Measurements from ENCODE around the gene PEX11A.

DNA sequence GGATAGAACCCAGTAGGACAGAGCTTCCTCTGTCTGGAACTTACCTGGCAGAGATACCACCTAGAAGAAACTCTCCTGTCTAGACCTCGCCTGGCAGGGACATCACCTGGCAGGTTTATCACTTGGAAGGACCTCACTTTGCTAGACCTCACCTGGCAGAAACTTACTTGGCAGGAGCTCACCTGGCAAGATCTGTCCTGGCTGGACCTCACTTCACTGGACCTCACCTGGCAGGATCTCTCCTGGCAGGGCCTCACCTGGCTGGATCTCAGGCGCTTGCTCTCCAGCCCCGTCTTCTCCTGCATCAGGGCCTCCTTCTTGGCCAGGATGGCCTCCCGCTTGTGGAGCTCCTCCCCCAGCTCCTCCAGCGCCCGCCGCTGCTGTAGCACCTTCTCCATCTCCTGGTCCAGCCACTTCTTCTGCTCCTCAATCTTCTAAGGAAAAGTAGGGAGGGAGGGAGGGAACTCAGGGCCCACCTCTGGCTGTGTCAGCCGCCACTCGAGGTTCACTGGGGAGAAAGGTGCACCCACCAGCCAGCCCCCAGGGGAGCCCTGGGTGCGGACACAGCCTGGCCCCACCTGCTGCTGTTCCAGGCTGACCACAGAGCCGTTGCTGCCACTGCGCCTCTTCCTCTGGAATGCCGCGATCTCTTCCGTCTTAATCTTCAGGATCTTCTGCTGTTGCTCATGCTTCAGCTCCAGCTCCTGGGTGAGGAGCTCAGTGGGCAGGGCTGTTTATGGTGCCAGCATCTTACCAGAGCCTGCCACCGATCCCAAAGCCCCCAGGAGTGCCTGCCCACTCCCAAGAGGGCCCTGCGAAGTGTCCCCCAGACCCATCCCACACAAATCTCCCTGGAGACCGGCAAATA, 57.8 kb downstream of the PEX11A start:
- TF ChIP-seq, protein P1, sequence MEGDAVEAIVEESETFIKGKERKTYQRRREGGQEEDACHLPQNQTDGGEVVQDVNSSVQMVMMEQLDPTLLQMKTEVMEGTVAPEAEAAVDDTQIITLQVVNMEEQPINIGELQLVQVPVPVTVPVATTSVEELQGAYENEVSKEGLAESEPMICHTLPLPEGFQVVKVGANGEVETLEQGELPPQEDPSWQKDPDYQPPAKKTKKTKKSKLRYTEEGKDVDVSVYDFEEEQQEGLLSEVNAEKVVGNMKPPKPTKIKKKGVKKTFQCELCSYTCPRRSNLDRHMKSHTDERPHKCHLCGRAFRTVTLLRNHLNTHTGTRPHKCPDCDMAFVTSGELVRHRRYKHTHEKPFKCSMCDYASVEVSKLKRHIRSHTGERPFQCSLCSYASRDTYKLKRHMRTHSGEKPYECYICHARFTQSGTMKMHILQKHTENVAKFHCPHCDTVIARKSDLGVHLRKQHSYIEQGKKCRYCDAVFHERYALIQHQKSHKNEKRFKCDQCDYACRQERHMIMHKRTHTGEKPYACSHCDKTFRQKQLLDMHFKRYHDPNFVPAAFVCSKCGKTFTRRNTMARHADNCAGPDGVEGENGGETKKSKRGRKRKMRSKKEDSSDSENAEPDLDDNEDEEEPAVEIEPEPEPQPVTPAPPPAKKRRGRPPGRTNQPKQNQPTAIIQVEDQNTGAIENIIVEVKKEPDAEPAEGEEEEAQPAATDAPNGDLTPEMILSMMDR (IDR thresholded peaks at IDR 0.05): no peak
- TF ChIP-seq, protein P2, sequence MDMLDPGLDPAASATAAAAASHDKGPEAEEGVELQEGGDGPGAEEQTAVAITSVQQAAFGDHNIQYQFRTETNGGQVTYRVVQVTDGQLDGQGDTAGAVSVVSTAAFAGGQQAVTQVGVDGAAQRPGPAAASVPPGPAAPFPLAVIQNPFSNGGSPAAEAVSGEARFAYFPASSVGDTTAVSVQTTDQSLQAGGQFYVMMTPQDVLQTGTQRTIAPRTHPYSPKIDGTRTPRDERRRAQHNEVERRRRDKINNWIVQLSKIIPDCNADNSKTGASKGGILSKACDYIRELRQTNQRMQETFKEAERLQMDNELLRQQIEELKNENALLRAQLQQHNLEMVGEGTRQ (CRISPR knock-in tag; IDR thresholded peaks at IDR 0.05): no peak
- TF ChIP-seq CREB1 (CRISPR knock-in tag; IDR thresholded peaks at IDR 0.05): no peak
- TF ChIP-seq CREM (CRISPR knock-in tag; IDR thresholded peaks at IDR 0.05): no peak
- no peak for TF ChIP-seq MXD4 (CRISPR knock-in tag; IDR thresholded peaks at IDR 0.05; ENCODE audit: borderline replicate concordance)
- TF ChIP-seq, protein P3, sequence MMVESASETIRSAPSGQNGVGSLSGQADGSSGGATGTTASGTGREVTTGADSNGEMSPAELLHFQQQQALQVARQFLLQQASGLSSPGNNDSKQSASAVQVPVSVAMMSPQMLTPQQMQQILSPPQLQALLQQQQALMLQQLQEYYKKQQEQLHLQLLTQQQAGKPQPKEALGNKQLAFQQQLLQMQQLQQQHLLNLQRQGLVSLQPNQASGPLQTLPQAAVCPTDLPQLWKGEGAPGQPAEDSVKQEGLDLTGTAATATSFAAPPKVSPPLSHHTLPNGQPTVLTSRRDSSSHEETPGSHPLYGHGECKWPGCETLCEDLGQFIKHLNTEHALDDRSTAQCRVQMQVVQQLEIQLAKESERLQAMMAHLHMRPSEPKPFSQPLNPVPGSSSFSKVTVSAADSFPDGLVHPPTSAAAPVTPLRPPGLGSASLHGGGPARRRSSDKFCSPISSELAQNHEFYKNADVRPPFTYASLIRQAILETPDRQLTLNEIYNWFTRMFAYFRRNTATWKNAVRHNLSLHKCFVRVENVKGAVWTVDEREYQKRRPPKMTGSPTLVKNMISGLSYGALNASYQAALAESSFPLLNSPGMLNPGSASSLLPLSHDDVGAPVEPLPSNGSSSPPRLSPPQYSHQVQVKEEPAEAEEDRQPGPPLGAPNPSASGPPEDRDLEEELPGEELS (CRISPR knock-in tag; IDR thresholded peaks at IDR 0.05): no peak
- TF ChIP-seq, protein P4, sequence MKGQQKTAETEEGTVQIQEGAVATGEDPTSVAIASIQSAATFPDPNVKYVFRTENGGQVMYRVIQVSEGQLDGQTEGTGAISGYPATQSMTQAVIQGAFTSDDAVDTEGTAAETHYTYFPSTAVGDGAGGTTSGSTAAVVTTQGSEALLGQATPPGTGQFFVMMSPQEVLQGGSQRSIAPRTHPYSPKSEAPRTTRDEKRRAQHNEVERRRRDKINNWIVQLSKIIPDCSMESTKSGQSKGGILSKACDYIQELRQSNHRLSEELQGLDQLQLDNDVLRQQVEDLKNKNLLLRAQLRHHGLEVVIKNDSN (CRISPR knock-in tag; IDR thresholded peaks at IDR 0.05): no peak
- no peak for TF ChIP-seq ZBTB21 (CRISPR knock-in tag; IDR thresholded peaks at IDR 0.05; ENCODE audit: borderline replicate concordance)
